WTC11 (cell line): ENCODE results near the gene P3H2. TPM values are rescaled to one million over a fixed set of nuclear protein-coding genes. Genes with fewer than 3 reads are reported as not detected.

Source experiments
- ATAC-seq: fragments of 200-7000 bp; cut with Tn5 transposase; 2 replicates; pipeline ENCODE4 v1.10.0; 2021; ENCODE audit warnings: mild to moderate bottlenecking, moderate library complexity
- CTCF ChIA-PET: fragments of 300-600 bp; sonication (Branson Sonifier 250); formaldehyde crosslinking; loops from one replicate; lab custom pipeline; 2021; ENCODE audit warnings: antibody characterized with exemption; lab: Charles Lee
- POLR2A ChIA-PET: fragments of 350-600 bp; sonication (Branson Sonifier 250); formaldehyde crosslinking; loops from one replicate; lab custom pipeline; 2021; ENCODE audit warnings: antibody characterized with exemption; lab: Charles Lee
- DNase-seq: peaks from one replicate; pipeline ENCODE4 v3.0.0; 2021; ENCODE audit warnings: low spot score
- H3K27ac Mint-ChIP-seq: 2 replicates; pipeline ENCODE4 v1.8.0; 2021; ENCODE audit warnings: mixed read lengths
- H3K27me3 Mint-ChIP-seq: 2 replicates; pipeline ENCODE4 v1.8.0; 2021; ENCODE audit warnings: low read depth, mild to moderate bottlenecking, moderate library complexity, mixed read lengths
- H3K36me3 Mint-ChIP-seq: 2 replicates; pipeline ENCODE4 v1.8.0; 2021; ENCODE audit warnings: mixed read lengths
- H3K4me1 Mint-ChIP-seq: 2 replicates; pipeline ENCODE4 v1.8.0; 2022; ENCODE audit warnings: mixed read lengths
- H3K4me3 Mint-ChIP-seq: 2 replicates; pipeline ENCODE4 v1.8.0; 2021; ENCODE audit warnings: mild to moderate bottlenecking, moderate library complexity, mixed read lengths
- H3K9me3 Mint-ChIP-seq: 2 replicates; pipeline ENCODE4 v1.8.0; 2021; ENCODE audit warnings: mixed read lengths
- ATF1 ChIP-seq: sonication (generic); formaldehyde crosslinking; IDR thresholded peaks from 2 replicates; pipeline ENCODE4 v1.8.1; 2023; ENCODE audit warnings: mild to moderate bottlenecking, moderate library complexity, missing genetic modification reagents
- CTCF ChIP-seq: fragments of 200-600 bp; IDR thresholded peaks from 2 replicates; pipeline ENCODE4 v1.8.0; 2022; ENCODE audit warnings: antibody characterized with exemption
- E2F4 ChIP-seq: sonication (generic); formaldehyde crosslinking; IDR thresholded peaks from 2 replicates; pipeline ENCODE4 v1.8.1; 2022; ENCODE audit warnings: low read depth, mild to moderate bottlenecking, moderate library complexity, missing genetic modification reagents, borderline replicate concordance
- ELF4 ChIP-seq: sonication (generic); formaldehyde crosslinking; IDR thresholded peaks from 2 replicates; pipeline ENCODE4 v1.8.1; 2022; ENCODE audit warnings: low read depth, mild to moderate bottlenecking, moderate library complexity, missing genetic modification reagents
- MLX ChIP-seq: sonication (generic); formaldehyde crosslinking; IDR thresholded peaks from 2 replicates; pipeline ENCODE4 v1.8.1; 2023; ENCODE audit warnings: mild to moderate bottlenecking, missing genetic modification reagents, moderate library complexity
- MYBL2 ChIP-seq: sonication (generic); formaldehyde crosslinking; IDR thresholded peaks from 2 replicates; pipeline ENCODE4 v1.8.1; 2023; ENCODE audit warnings: mild to moderate bottlenecking, moderate library complexity, missing genetic modification reagents
- NFATC4 ChIP-seq: fragments of 250-450 bp; sonication (Bioruptor Pico); IDR thresholded peaks from 2 replicates; pipeline ENCODE4 v1.9.0; 2021; ENCODE audit warnings: mild to moderate bottlenecking
- RORB ChIP-seq: fragments of 250-450 bp; sonication (Bioruptor Pico); IDR thresholded peaks from 2 replicates; pipeline ENCODE4 v1.9.0; 2021; ENCODE audit warnings: mild to moderate bottlenecking
- SMAD3 ChIP-seq: sonication (generic); formaldehyde crosslinking; IDR thresholded peaks from 2 replicates; pipeline ENCODE4 v1.8.0; 2022; ENCODE audit warnings: missing genetic modification reagents, mild to moderate bottlenecking, borderline replicate concordance
- STAT6 ChIP-seq: sonication (generic); formaldehyde crosslinking; conservative IDR thresholded peaks from 2 replicates; pipeline ENCODE4 v1.8.1; 2023; ENCODE audit warnings: mild to moderate bottlenecking, low read depth, missing genetic modification reagents, moderate library complexity
- TCF7 ChIP-seq: sonication (generic); formaldehyde crosslinking; IDR thresholded peaks from 2 replicates; pipeline ENCODE4 v1.8.0; 2022; ENCODE audit warnings: mild to moderate bottlenecking, low read depth, missing genetic modification reagents, moderate library complexity
- TEAD1 ChIP-seq: sonication (generic); formaldehyde crosslinking; IDR thresholded peaks from 2 replicates; pipeline ENCODE4 v1.8.0; 2022; ENCODE audit warnings: mild to moderate bottlenecking, missing genetic modification reagents
- ZNF416 ChIP-seq: fragments of 250-450 bp; sonication (Bioruptor Pico); IDR thresholded peaks from 2 replicates; pipeline ENCODE4 v1.9.0; 2021; ENCODE audit warnings: mild to moderate bottlenecking, inconsistent platforms
- ZNF671 ChIP-seq: fragments of 250-450 bp; sonication (Bioruptor Pico); IDR thresholded peaks from 2 replicates; pipeline ENCODE4 v1.8.0; 2021; ENCODE audit warnings: mild to moderate bottlenecking
- total RNA-seq: library from RNA; stranded (reverse); gene quantifications from 3 replicates; pipeline ENCODE4 v1.2.3, GENCODE V29; 2021
- TF ChIP-seq, protein P1 (sequence below): sonication (generic); formaldehyde crosslinking; conservative IDR thresholded peaks from 2 replicates; pipeline ENCODE4 v1.8.1; 2022; ENCODE audit warnings: mild to moderate bottlenecking, missing genetic modification reagents
- TF ChIP-seq, protein P2 (sequence below): fragments of 250-450 bp; sonication (Bioruptor Pico); IDR thresholded peaks from 2 replicates; pipeline ENCODE4 v1.9.0; 2021; ENCODE audit warnings: mild to moderate bottlenecking

The P3H2 gene
- total RNA-seq, 1 experiment from 2014 or later: 29.4 TPM

DNA sequence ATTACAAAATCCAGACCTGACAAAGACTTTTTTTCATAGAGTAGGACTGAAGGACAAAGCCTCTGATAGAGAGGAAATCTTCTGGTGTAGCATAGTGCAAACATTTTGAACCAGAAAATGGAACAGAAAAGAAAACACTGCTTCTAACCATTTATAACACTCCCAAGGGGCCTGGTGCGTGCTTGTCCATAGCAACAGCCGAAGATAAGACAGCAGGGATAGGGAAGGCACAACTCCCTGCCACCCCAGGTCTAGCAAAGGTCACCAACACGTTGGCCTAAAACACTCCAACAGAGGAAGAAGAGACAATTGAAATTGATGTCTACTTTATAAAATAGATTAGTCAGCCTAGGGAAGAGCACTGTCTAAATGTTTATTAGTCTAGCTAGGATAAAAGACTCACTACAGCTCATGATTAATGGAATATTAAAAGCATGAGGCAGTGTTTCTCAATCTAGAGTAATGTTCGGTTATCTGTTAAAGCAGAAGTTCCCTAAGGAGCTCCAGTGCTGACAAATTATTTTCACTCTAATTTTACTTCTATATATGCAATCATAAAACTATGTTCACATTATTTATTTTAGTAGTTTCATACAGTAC, 145.2 kb downstream of the P3H2 start:
- POLR2A ChIA-PET: no interaction called here
- DNase-seq (no peak), ATAC-seq (no peak)
- CTCF ChIA-PET: no interaction called here
- H3K9me3 Mint-ChIP-seq: peaks cover 16% of the 10 kb centered on the region
- H3K27me3 Mint-ChIP-seq: no peaks in the 10 kb centered on the region
- no peak overlapping the region for H3K4me3 Mint-ChIP-seq
- H3K4me1 Mint-ChIP-seq: peaks cover 4% of the 10 kb centered on the region
- H3K27ac Mint-ChIP-seq: no peak overlapping the region
- H3K36me3 Mint-ChIP-seq: peaks cover 58% of the 10 kb centered on the region
- TF ChIP-seq ATF1 (CRISPR knock-in tag) (no peak), ZNF671 (CRISPR knock-in tag) (no peak), CTCF (no peak), MLX (CRISPR knock-in tag) (no peak), NFATC4 (CRISPR knock-in tag) (no peak), TEAD1 (CRISPR knock-in tag) (no peak), TCF7 (CRISPR knock-in tag) (no peak), SMAD3 (CRISPR knock-in tag) (no peak), STAT6 (CRISPR knock-in tag) (no peak)
- TF ChIP-seq, protein P1, sequence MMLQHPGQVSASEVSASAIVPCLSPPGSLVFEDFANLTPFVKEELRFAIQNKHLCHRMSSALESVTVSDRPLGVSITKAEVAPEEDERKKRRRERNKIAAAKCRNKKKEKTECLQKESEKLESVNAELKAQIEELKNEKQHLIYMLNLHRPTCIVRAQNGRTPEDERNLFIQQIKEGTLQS (CRISPR knock-in tag): no peak

- Mint-ChIP-seq H3K36me3 (peaks cover 59% of the 10 kb centered on the region), H3K9me3 (peaks cover 20% of the 10 kb centered on the region), H3K4me1 (peaks cover 4% of the 10 kb centered on the region), H3K27ac (peak overlapping the region; percentile 9; the same call in 1 of the 2 replicates), H3K27me3 (no peaks in the 10 kb centered on the region), H3K4me3 (no peak overlapping the region)
- DNase-seq (no peak), ATAC-seq (no peak)
- CTCF ChIA-PET: no interaction called here
- POLR2A ChIA-PET: no interaction called here
- no peak for TF ChIP-seq E2F4 (CRISPR knock-in tag)
- no peak for TF ChIP-seq MYBL2 (CRISPR knock-in tag)
- TF ChIP-seq RORB (CRISPR knock-in tag): no peak
- TF ChIP-seq ELF4: no peak
These were observed 146.3 kb downstream of the P3H2 start for GRCh38 chr3:189974359-189974758.

GRCh38 chr3:189967254-189967865, 153.3 kb downstream of the P3H2 start:
- ATAC-seq: peak; percentile 34; the same call in 1 of the 2 replicates
- Mint-ChIP-seq H3K36me3 (peaks cover 32% of the 10 kb centered on the region), H3K27me3 (no peaks in the 10 kb centered on the region), H3K27ac (no peak overlapping the region; the same call in 1 of the 2 replicates), H3K4me1 (peaks cover 17% of the 10 kb centered on the region), H3K4me3 (no peak overlapping the region), H3K9me3 (peaks cover 17% of the 10 kb centered on the region)
- CTCF ChIA-PET: interaction anchor here (0.7 to 2.1 kb wide), 6 partner anchors 15 to 355 kb away, joined by 3 to 16 read pairs (median 4); partner anchors contain the start of genes CLDN1 and P3H2
- no peak for DNase-seq
- TF ChIP-seq, protein P2, sequence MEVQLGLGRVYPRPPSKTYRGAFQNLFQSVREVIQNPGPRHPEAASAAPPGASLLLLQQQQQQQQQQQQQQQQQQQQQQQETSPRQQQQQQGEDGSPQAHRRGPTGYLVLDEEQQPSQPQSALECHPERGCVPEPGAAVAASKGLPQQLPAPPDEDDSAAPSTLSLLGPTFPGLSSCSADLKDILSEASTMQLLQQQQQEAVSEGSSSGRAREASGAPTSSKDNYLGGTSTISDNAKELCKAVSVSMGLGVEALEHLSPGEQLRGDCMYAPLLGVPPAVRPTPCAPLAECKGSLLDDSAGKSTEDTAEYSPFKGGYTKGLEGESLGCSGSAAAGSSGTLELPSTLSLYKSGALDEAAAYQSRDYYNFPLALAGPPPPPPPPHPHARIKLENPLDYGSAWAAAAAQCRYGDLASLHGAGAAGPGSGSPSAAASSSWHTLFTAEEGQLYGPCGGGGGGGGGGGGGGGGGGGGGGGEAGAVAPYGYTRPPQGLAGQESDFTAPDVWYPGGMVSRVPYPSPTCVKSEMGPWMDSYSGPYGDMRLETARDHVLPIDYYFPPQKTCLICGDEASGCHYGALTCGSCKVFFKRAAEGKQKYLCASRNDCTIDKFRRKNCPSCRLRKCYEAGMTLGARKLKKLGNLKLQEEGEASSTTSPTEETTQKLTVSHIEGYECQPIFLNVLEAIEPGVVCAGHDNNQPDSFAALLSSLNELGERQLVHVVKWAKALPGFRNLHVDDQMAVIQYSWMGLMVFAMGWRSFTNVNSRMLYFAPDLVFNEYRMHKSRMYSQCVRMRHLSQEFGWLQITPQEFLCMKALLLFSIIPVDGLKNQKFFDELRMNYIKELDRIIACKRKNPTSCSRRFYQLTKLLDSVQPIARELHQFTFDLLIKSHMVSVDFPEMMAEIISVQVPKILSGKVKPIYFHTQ (CRISPR knock-in tag): no peak
- TF ChIP-seq ZNF416 (no peak), MYBL2 (CRISPR knock-in tag) (no peak), CTCF (peak; percentile 85)
- POLR2A ChIA-PET: no interaction called here
